Panc1 (cell line): ENCODE data around the gene DPY19L1. TPM values are rescaled to one million over a fixed set of nuclear protein-coding genes. Genes with fewer than 3 reads are reported as not detected.
"Not testable (repeated sequence)": the region's sequence is repeated elsewhere in the genome, so short reads cannot be mapped to it uniquely, and the experiment has no call there.

ENCODE experiments used
- ATAC-seq: fragments of 200-7000 bp; cut with Tn5 transposase; 2 replicates; pipeline ENCODE4 v1.9.1; 2020; ENCODE audit warnings: mild to moderate bottlenecking, moderate library complexity
- BruUV-seq: library from RNA; stranded (reverse); fragments of 400-500 nt; replicated peaks from 2 replicates; lab custom pipeline; 2021; lab: Mats Ljungman, UMichigan
- CTCF ChIA-PET: fragments of 300-600 bp; sonication (Branson Sonifier 250); formaldehyde crosslinking; loops from one replicate; lab custom pipeline; 2022; ENCODE audit warnings: antibody characterized with exemption; lab: Charles Lee
- POLR2A ChIA-PET: fragments of 300-600 bp; sonication (Branson Sonifier 250); formaldehyde crosslinking; loops from one replicate; lab custom pipeline; 2022; ENCODE audit warnings: antibody characterized with exemption; lab: Charles Lee
- DNase-seq: peaks from one replicate; pipeline ENCODE4 v3.0.0-alpha.2; 2010; ENCODE audit warnings: low read depth, low spot score
- H3K27ac ChIP-seq: 2 replicates; pipeline ENCODE4 v1.5.1; 2011; ENCODE audit warnings: mild to moderate bottlenecking, low read length, inconsistent platforms
- H3K27me3 ChIP-seq: fragments of 200-500 bp; sonication (Bioruptor generic); 2 replicates; pipeline ENCODE4 v1.6.0; 2014; ENCODE audit warnings: low read length, inconsistent platforms; ENCODE audit not compliant: control insufficient read depth, insufficient read depth
- H3K36me3 ChIP-seq: fragments of 200-500 bp; sonication (Bioruptor generic); 2 replicates; pipeline ENCODE4 v1.5.1; 2014; ENCODE audit warnings: inconsistent platforms, mild to moderate bottlenecking, low read length, moderate library complexity; ENCODE audit not compliant: control insufficient read depth, insufficient read depth
- H3K4me1 ChIP-seq: 2 replicates; pipeline ENCODE4 v1.5.1; 2011; ENCODE audit warnings: inconsistent platforms, mild to moderate bottlenecking, low read length, moderate library complexity; ENCODE audit not compliant: control insufficient read depth, insufficient read depth
- H3K4me3 ChIP-seq, 2 experiments: 2 replicates each; pipeline ENCODE4 v1.5.1; 2011 to 2012; ENCODE audit warnings: low read depth in 2 of 2, low read length in 2 of 2, mild to moderate bottlenecking in 2 of 2, inconsistent platforms in 1 of 2, moderate library complexity in 1 of 2
- H3K9me3 ChIP-seq: fragments of 200-500 bp; sonication (Bioruptor generic); 2 replicates; pipeline ENCODE4 v1.5.1; 2014; ENCODE audit warnings: low read depth, mild to moderate bottlenecking, inconsistent platforms, low read length, moderate library complexity; ENCODE audit not compliant: control insufficient read depth, insufficient read depth
- POLR2AphosphoS5 ChIP-seq: IDR thresholded peaks from 2 replicates; pipeline ENCODE4 v1.6.1; 2012; ENCODE audit warnings: mild to moderate bottlenecking, low read depth, low read length, moderate library complexity
- REST ChIP-seq, 2 experiments: IDR thresholded peaks; 2 replicates each; pipeline ENCODE4 v1.6.1; 2011 to 2012; ENCODE audit warnings: low read depth in 2 of 2, control low read depth in 1 of 2, low read length in 1 of 2, mild to moderate bottlenecking in 1 of 2, moderate library complexity in 1 of 2; ENCODE audit not compliant: insufficient read depth in 1 of 2
- SIN3A ChIP-seq: IDR thresholded peaks from 2 replicates; pipeline ENCODE4 v1.6.1; 2012; ENCODE audit warnings: low read depth, mild to moderate bottlenecking, low read length, moderate library complexity, borderline replicate concordance; ENCODE audit not compliant: insufficient read depth
- TCF7L2 ChIP-seq: IDR thresholded peaks from 2 replicates; pipeline ENCODE4 v1.6.1; 2011; ENCODE audit warnings: mild to moderate bottlenecking, low read depth, low read length, inconsistent platforms
- in situ Hi-C: cut with HindIII; loops from 2 replicates; pipeline ENCODE4 v1.10.0; 2016; ENCODE audit warnings: low sequenced_read_pairs, low pct_unique_long_range_greater_than_20kb
- intact Hi-C: fragments of 100-400 bp; cut with micrococcal nuclease; formaldehyde crosslinking; loops from one replicate; pipeline ENCODE4 v1.10.0; 2022; ENCODE audit not compliant: unreplicated experiment
- microRNA-seq: library from miRNA; unstranded; fragments of <30 nt; microRNA quantifications from one replicate; pipeline ENCODE4 v1.1.0, GENCODE V29; 2020; ENCODE audit not compliant: unreplicated experiment
- total RNA-seq: library from RNA; stranded (reverse); gene quantifications from one replicate; pipeline ENCODE4 v1.2.1, GENCODE V29; 2021; ENCODE audit not compliant: unreplicated experiment
- TF ChIP-seq, protein P1 (sequence below): fragments of 450-650 bp; IDR thresholded peaks from 2 replicates; pipeline ENCODE4 v1.5.1; 2017; ENCODE audit warnings: mild to moderate bottlenecking

Gene DPY19L1
- total RNA-seq, 1 experiment from 2014 or later, result 103 TPM

- H3K4me1 ChIP-seq, result no peaks in the 10 kb centered on the region
- no peaks in the 10 kb centered on the region for H3K36me3 ChIP-seq
- no TSS peak for BruUV-seq
- H3K27ac ChIP-seq, result no peak overlapping the region
- ChIA-PET CTCF (no interaction called here), POLR2A (no interaction called here)
- no peak for DNase-seq
- H3K27me3 ChIP-seq, result no peaks in the 10 kb centered on the region
- H3K9me3 ChIP-seq, result peaks cover 8% of the 10 kb centered on the region; the same call in 1 of the 2 replicates
- no peak for ATAC-seq
- in situ Hi-C loops (no loop called here), intact Hi-C loops (no loop called here)
- no peak overlapping the region for H3K4me3 ChIP-seq
- TF ChIP-seq, protein P1, sequence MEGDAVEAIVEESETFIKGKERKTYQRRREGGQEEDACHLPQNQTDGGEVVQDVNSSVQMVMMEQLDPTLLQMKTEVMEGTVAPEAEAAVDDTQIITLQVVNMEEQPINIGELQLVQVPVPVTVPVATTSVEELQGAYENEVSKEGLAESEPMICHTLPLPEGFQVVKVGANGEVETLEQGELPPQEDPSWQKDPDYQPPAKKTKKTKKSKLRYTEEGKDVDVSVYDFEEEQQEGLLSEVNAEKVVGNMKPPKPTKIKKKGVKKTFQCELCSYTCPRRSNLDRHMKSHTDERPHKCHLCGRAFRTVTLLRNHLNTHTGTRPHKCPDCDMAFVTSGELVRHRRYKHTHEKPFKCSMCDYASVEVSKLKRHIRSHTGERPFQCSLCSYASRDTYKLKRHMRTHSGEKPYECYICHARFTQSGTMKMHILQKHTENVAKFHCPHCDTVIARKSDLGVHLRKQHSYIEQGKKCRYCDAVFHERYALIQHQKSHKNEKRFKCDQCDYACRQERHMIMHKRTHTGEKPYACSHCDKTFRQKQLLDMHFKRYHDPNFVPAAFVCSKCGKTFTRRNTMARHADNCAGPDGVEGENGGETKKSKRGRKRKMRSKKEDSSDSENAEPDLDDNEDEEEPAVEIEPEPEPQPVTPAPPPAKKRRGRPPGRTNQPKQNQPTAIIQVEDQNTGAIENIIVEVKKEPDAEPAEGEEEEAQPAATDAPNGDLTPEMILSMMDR, result no peak
- TF ChIP-seq SIN3A, result no peak
- TF ChIP-seq POLR2AphosphoS5, result no peak
- no peak for TF ChIP-seq REST (IDR thresholded peaks at IDR 0.05; ENCODE audit: insufficient read depth in 1 of 2, low read depth in 2 of 2, low read length in 1 of 2)
- TF ChIP-seq TCF7L2, result no peak
Measured at GRCh38 chr7:34879871-34880270, 157.4 kb downstream of the DPY19L1 start.

- POLR2A ChIA-PET, H3K36me3 ChIP-seq, H3K9me3 ChIP-seq, H3K4me3 ChIP-seq, H3K4me1 ChIP-seq, in situ Hi-C loops, DNase-seq, intact Hi-C loops, BruUV-seq, ATAC-seq, H3K27me3 ChIP-seq, CTCF ChIA-PET, H3K27ac ChIP-seq: not testable (repeated sequence)
Measured at GRCh38 chr7:34878944-34879735, 158.1 kb downstream of the DPY19L1 start.

Small RNAs within 50 kb of the gene (microRNA-seq; reads per million reads assigned to microRNA genes)
- 3.2 reads per million, percentile 3 among the genes with 10 or more reads in this experiment for gene MIR548N

Other genes with a start within 250 kb of the DPY19L1 start
- gene TBX20, start 216.6 kb upstream of the DPY19L1 start, total RNA-seq, result not detected